GM19238 (cell line): ENCODE measurements around the gene PBRM1.
"Not testable (repeated sequence)": the region's sequence is repeated elsewhere in the genome, so short reads cannot be mapped to it uniquely, and the experiment has no call there.

Source experiments
- DNase-seq: peaks from one replicate; pipeline ENCODE4 v3.0.0; 2011; ENCODE audit warnings: low spot score; ENCODE audit not compliant: insufficient read length

Gene PBRM1

GRCh38 chr3:52704611-52705437, 19.1 kb upstream of the PBRM1 start:
- no peak for DNase-seq

- DNase-seq = no peak
Observed at GRCh38 chr3:52703341-52703740, 17.6 kb upstream of the PBRM1 start.

GRCh38 chr3:52697632-52697965, 11.9 kb upstream of the PBRM1 start:
- DNase-seq = no peak

- DNase-seq = no peak
Observed at GRCh38 chr3:52696830-52697631, 11.3 kb upstream of the PBRM1 start.

- DNase-seq = no peak
Observed at GRCh38 chr3:52695798-52696671, 10.3 kb upstream of the PBRM1 start.

GRCh38 chr3:52694528-52695189, 8.9 kb upstream of the PBRM1 start:
- no peak for DNase-seq

- no peak for DNase-seq
Observed at GRCh38 chr3:52693071-52693470, 7.4 kb upstream of the PBRM1 start.

GRCh38 chr3:52690560-52690959, 4.8 kb upstream of the PBRM1 start:
- no peak for DNase-seq

GRCh38 chr3:52689151-52689550, 3.4 kb upstream of the PBRM1 start:
- DNase-seq = no peak

- DNase-seq = no peak
Observed at GRCh38 chr3:52688266-52688665, 2.6 kb upstream of the PBRM1 start.

- DNase-seq = peak; percentile 87
Observed at GRCh38 chr3:52685285-52685708, 416 bp downstream of the PBRM1 start.

- DNase-seq = no peak
Observed at GRCh38 chr3:52684184-52684583, 1.5 kb downstream of the PBRM1 start.

- DNase-seq = no peak
Observed at GRCh38 chr3:52683611-52684010, 2.1 kb downstream of the PBRM1 start.

GRCh38 chr3:52682016-52682415, 3.7 kb downstream of the PBRM1 start:
- DNase-seq = no peak

GRCh38 chr3:52681596-52681995, 4.1 kb downstream of the PBRM1 start:
- no peak for DNase-seq

GRCh38 chr3:52679811-52680210, 5.9 kb downstream of the PBRM1 start:
- no peak for DNase-seq

- DNase-seq = no peak
Observed at GRCh38 chr3:52679199-52679538, 6.5 kb downstream of the PBRM1 start.

GRCh38 chr3:52678265-52679198, 7.2 kb downstream of the PBRM1 start:
- no peak for DNase-seq

GRCh38 chr3:52676201-52676600, 9.5 kb downstream of the PBRM1 start:
- not testable (repeated sequence) for DNase-seq

- DNase-seq = no peak
Observed at GRCh38 chr3:52671676-52672075, 14.0 kb downstream of the PBRM1 start.
